HG03439 (cell line): Measurements from ENCODE around the gene S1PR4.
"Not testable (repeated sequence)": the region's sequence is repeated elsewhere in the genome, so short reads cannot be mapped to it uniquely, and the experiment has no call there.

ENCODE experiments used
- ATAC-seq: cut with Tn5 transposase; IDR thresholded peaks from one replicate; pipeline ENCODE4 v1.9.1; 2021; ENCODE audit warnings: mild to moderate bottlenecking, moderate library complexity; ENCODE audit not compliant: unreplicated experiment

Gene S1PR4

DNA sequence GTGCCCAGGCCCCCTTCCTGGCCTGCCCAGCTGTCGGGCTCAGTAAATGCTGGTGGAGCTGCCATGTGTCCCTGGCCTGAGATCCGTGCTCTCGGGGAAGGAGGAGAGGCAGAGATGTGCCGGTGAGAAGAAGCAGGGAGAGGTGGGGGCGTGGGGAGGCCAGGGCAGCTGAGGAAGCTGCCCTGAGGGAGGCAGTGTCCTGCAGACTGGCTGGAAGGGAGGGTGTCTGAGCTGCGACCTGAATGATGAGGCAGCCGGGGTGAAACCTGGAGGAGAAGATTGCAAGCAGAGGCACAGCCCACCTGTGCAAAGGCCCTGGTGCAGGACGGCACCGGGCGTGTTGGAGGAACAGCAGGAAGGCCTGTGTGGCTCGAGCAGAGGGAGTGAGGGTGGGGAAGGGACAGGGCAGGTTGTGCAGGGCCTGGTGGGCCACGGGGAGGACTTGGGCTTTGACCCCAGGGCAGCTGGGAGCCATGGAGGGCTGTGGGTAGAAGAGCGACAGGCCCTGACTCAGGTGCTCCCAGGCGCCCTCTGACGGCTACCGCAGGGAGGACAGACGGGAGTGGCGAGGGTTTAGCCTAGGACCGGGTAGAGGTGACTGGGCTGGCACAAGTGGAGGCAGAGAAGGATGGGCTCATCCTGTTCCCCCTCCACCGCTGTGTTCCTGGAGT is 31.9 kb downstream of the S1PR4 start:
- ATAC-seq = no peak

- no peak for ATAC-seq
Observed at GRCh38 chr19:3211191-3211590, 32.6 kb downstream of the S1PR4 start.

GRCh38 chr19:3213159-3213558 is 34.6 kb downstream of the S1PR4 start:
- ATAC-seq = no peak

DNA sequence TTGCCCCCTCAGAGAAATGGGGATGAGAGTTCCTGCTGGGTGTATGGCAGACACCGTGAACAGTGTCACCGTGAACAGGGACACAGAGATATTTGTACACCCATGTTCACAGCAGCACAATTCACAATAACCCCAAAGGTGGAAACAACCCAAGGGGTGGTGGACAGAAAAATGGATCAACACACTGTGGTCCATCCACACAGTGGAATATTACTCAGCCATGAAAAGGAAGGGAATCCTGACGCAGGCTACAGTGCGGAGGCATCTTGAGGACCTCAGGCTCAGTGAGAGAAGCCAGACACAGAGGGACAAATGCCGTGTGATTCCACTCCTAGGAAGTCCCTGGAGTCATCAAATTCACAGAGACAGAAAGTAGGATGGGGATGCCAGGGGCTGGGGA is 38.3 kb downstream of the S1PR4 start:
- no peak for ATAC-seq

GRCh38 chr19:3220576-3220975 is 42.0 kb downstream of the S1PR4 start:
- no peak for ATAC-seq

- not testable (repeated sequence) for ATAC-seq
Observed at GRCh38 chr19:3221576-3221975, 43.0 kb downstream of the S1PR4 start.

GRCh38 chr19:3222709-3223108 is 44.1 kb downstream of the S1PR4 start:
- ATAC-seq = no peak

- ATAC-seq = no peak
Observed at GRCh38 chr19:3224346-3225168, 46.0 kb downstream of the S1PR4 start, which contains the start of gene CELF5. Gene CELF5, plus strand, starts transcription at chr19:3224661. Its CDS starts 79 bp downstream, at chr19:3224740.

DNA sequence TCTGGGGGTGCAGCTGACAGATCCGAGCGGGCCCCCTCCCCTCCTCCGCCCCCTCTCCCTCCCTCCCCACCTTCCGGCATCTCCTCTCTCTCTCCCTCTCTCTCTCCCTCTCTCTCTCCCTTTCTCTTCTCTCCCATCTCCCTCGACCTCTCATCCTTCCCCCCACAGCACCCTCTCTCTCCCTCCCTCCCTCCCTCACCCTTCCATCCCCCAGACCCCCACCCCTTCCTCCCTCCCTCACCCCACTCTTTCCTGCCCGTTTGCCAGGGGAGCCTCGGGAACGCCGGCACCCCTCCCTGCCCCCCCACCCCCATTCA is 46.6 kb downstream of the S1PR4 start:
- ATAC-seq = no peak

GRCh38 chr19:3225677-3226093 is 47.1 kb downstream of the S1PR4 start:
- ATAC-seq = no peak

GRCh38 chr19:3227054-3227626 is 48.6 kb downstream of the S1PR4 start:
- ATAC-seq = no peak

DNA sequence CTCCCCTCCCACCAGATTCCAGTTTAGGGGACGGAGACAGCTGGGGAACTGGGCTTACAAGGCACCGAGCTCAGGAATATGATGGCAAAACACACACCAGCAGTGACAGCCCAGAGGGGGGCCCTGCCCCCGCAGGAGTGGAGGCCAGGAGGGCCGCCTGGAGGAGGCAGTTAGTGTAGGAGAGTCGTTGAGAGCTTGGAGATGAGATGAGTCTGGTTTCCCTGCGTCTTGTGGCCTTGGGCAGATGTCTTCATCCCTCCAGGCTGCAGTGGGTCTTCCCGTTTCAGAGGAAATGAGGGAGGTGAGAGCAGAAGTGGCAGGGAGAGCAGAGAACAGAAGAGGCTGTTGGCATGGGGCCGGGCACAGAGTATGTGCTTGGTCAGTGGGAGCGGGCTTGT is 50.8 kb downstream of the S1PR4 start:
- ATAC-seq = no peak
